Retinal pigment epithelial cell (primary cell): ENCODE data around the gene USP34.
"Not testable (repeated sequence)": the region's sequence is repeated elsewhere in the genome, so short reads cannot be mapped to it uniquely, and the experiment has no call there.

Experiments
- DNase-seq: peaks from one replicate; pipeline ENCODE4 v3.0.0-alpha.2; 2010; ENCODE audit warnings: low read depth
- H3K4me3 ChIP-seq: 2 replicates; pipeline ENCODE4 v1.5.1; 2011; ENCODE audit warnings: mild to moderate bottlenecking, low read length, control low read depth, moderate library complexity
- TF ChIP-seq, protein P1 (sequence below): conservative IDR thresholded peaks from 2 replicates; pipeline ENCODE4 v1.5.1; 2011; ENCODE audit warnings: low read depth, low read length, control low read depth, inconsistent platforms

Gene USP34

DNA sequence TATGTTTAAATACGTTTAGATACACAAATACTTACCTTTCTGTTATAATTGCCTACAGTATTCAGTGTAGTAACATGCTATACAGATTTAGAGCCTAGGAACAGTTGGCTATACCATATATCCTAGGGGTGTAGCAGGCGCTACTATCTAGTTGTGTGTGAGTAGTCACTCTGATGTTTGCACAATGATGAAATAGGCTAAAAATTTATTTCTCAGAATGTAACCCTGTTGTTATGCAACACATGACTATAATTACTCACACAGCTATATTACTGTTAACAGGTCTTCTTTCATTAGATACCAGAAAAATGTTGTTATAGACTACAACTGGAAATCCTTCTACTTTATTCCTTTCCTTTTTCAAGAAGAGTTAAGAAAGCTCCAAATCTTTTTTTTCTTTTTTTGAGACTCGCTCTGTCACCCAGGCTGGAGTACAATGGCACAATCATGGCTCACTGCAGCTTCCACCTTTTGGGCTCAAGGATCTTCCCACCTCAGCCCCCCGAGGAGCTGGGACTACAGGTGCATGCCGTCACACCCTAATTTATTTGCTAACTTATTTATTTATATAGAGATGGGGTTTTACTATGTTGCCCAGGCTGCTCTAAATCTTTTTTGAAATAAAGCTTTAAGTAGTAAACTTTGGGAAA, 260.4 kb downstream of the USP34 start:
- H3K4me3 ChIP-seq = no peak overlapping the region
- no peak for DNase-seq
- TF ChIP-seq, protein P1, sequence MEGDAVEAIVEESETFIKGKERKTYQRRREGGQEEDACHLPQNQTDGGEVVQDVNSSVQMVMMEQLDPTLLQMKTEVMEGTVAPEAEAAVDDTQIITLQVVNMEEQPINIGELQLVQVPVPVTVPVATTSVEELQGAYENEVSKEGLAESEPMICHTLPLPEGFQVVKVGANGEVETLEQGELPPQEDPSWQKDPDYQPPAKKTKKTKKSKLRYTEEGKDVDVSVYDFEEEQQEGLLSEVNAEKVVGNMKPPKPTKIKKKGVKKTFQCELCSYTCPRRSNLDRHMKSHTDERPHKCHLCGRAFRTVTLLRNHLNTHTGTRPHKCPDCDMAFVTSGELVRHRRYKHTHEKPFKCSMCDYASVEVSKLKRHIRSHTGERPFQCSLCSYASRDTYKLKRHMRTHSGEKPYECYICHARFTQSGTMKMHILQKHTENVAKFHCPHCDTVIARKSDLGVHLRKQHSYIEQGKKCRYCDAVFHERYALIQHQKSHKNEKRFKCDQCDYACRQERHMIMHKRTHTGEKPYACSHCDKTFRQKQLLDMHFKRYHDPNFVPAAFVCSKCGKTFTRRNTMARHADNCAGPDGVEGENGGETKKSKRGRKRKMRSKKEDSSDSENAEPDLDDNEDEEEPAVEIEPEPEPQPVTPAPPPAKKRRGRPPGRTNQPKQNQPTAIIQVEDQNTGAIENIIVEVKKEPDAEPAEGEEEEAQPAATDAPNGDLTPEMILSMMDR = no peak

DNA sequence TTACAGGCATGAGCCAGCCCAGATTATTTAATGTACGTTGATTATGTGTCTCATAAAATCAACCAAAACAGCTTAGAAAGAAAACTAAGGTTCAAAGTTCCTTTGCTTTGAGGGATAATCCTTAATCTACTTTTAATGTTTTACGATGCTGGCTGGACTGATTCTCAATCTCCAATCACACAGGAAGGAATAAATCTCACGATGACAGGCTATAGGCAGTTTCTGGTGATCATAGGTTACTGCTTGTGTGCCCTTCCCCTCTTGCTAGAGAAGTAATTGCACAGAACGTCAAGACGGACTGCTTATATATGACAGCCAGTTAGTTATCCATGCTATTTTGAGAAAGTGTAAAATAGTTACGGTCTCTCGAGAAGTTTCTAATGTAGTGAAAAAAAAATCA, 265.8 kb downstream of the USP34 start:
- H3K4me3 ChIP-seq = no peak overlapping the region
- no peak for DNase-seq
- TF ChIP-seq, protein P1 = no peak

DNA sequence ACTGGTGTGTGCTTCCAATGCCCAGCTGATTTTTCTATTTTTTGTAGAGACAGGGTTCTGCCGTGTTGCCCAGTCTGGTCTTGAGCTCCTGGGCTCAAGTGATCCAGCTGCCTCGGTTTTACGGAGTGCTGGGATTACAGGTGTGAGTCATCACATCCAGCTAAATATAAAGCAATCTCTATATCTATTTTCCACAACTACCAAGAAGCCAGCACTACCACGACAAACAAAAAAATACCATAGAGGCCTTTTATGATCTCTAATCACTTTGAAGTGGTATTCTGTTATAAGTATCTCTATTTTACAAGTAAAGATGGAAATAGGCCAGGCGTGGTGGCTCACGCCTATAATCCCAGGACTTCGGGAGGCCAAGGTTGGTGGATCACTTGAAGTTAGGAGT, 274.2 kb downstream of the USP34 start:
- TF ChIP-seq, protein P1 = no peak
- no peak overlapping the region for H3K4me3 ChIP-seq
- DNase-seq = no peak

DNA sequence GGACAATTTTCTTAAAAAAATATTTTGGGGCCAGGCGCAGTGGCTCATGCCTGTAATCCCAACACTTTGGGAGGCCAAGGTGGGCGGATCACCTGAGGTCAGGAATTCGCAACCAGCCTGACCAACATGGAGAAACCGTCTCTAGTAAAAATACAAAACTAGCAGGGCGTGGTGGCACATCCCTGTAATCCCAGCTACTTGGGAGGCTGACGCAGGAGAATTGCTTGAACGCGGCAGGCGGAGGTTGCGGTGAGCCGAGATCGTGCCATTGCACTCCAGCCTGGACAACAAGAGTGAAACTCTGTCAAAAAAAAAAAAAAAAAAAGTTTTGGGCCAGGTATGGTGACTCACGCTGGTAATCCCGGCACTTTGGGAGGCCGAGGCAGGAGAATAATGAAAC, 276.2 kb downstream of the USP34 start:
- not testable (repeated sequence) for DNase-seq, H3K4me3 ChIP-seq

DNA sequence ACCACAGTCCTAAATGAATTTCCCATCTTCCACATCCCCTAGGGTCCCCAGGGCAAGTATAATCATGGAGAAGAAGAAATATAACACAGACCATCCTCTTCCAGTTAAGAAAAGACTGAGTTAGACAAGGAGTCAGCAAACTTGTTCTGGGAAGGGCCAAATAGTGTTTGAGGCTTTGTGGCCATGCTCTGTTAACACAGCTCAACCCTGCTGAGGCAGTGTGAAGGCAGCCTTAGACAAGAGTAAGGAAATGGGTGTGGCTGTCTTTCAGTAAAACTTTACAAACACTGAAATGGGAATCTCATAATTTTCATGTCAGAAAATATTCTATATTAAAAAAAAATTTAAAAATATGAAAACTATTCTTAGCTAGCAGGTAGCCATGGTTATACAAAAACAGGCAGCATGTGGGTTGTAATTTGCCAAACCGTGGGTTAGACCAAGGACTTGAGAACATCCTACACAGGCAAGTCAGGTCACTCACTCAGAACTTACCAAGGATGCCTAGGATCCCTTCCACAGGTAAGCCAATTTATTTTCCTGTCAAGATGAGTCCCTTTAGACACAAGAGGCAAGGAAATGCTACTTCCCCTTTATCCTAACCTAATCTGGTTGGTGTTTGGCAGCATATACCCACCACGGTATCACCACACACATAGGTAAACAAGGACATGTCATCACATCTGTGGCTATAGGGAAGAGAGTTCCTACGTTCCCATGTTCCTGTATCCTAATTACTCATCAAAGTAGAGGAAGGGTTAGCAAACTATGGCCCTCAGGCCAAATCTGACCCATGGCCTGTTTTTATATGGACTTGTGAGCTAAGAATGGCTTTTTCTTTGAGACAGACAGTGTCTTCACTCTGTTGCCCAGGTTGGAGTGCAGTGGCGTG, 277.0 kb downstream of the USP34 start:
- no peak overlapping the region for H3K4me3 ChIP-seq
- DNase-seq = no peak
- TF ChIP-seq, protein P1 = no peak

DNA sequence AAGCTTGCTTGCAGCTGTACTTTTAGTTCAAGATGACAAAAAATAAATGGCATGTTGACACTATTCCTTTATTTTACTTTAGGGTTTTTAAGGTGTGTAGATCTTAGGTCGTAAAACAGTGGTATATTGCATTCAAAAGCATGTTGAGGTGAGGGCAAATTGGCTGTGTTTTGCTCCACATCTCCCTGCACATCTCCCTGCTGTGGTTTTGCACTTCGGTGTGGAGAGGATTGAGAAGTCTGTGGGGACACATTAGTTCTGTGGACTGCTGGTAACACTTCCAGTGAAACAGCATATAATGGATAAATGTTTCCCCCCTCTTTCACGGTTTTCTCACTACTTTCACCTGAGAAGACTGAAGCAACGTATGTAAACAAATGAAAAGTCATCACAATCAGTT, 283.8 kb downstream of the USP34 start:
- no peak for DNase-seq
- no peak overlapping the region for H3K4me3 ChIP-seq
- TF ChIP-seq, protein P1 = no peak

DNA sequence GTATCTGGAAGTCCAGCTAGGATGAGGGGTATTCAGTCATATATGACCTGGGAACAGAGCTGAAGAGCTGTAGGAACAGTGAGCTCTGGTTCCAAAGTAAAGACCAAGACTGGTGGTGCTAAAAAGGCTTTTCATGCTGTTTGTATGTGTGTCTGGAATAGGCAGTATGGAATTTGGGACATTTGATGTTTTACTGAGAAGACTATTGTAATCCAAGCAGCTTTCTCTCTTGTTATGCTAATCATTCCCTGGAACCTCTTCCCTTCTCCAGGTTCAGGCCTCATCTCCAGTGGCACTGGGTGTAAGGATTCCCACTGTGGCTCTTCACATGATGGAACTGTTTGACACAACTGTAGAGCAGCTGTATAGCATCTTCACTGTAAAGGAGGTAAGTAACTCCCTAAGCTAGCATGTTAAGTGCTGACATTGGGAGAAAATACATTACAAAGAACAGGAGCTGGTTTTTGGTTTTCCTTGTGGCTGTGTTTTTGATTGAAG, 285.6 kb downstream of the USP34 start:
- H3K4me3 ChIP-seq = no peak overlapping the region
- TF ChIP-seq, protein P1 = no peak
- no peak for DNase-seq
